A549 (cell line): ENCODE data around the gene TCERG1L. TPM values are rescaled to one million over a fixed set of nuclear protein-coding genes. Genes with fewer than 3 reads are reported as not detected.

Experiments
- ATAC-seq, 2 experiments: fragments of 200-7000 bp in 1 of 2; fragments of >200 bp in 1 of 2; cut with Nextera tagmentation in 1 of 2; cut with Tn5 transposase in 1 of 2; 3 replicates each; pipeline versions ENCODE4 v1.8.0 to v1.9.1; 2018 to 2020; ENCODE audit warnings: mild to moderate bottlenecking in 1 of 2, moderate library complexity in 1 of 2
- CTCF ChIA-PET: fragments of 300-600 bp; sonication (Branson Sonifier 250); formaldehyde crosslinking; extraction: SDS; loops from one replicate; lab custom pipeline; 2021; ENCODE audit warnings: antibody characterized with exemption, inconsistent platforms; lab: Yijun Ruan, JAX
- POLR2A ChIA-PET: fragments of 350-600 bp; formaldehyde crosslinking; extraction: SDS; loops from one replicate; lab custom pipeline; 2021; ENCODE audit warnings: antibody characterized with exemption, inconsistent platforms; lab: Yijun Ruan, JAX
- DNase-seq, 2 experiments: peaks; one replicate each; pipeline versions ENCODE4 v3.0.0 to v3.0.0-alpha.2; 2011 to 2016; ENCODE audit warnings: low read depth in 1 of 2, low spot score in 1 of 2
- FAIRE-seq: peaks from 2 replicates; lab custom pipeline; 2011; peaks lifted over from hg19 to GRCh38; lab: Jason Lieb, UNC
- H3K27ac ChIP-seq, 2 experiments: fragments of >200 bp; sonication (Bioruptor Twin); formaldehyde crosslinking; 3 replicates each; pipeline ENCODE4 v1.5.1; 2016 to 2017
- H3K4me1 ChIP-seq: fragments of >200 bp; sonication (Bioruptor Twin); formaldehyde crosslinking; 3 replicates; pipeline ENCODE4 v1.6.1; 2016
- H3K4me2 ChIP-seq: fragments of >200 bp; sonication (Bioruptor Twin); formaldehyde crosslinking; 3 replicates; pipeline ENCODE4 v1.6.1; 2016
- H3K4me3 ChIP-seq: fragments of >200 bp; sonication (Bioruptor Twin); formaldehyde crosslinking; 3 replicates; pipeline ENCODE4 v1.5.1; 2016
- H3K9me3 ChIP-seq: fragments of >200 bp; sonication (Bioruptor Twin); formaldehyde crosslinking; 3 replicates; pipeline ENCODE4 v1.6.1; 2016
- BHLHE40 ChIP-seq: IDR thresholded peaks from 2 replicates; pipeline ENCODE4 v1.6.1; 2012; ENCODE audit warnings: low read depth, low read length, inconsistent platforms
- CBX8 ChIP-seq: fragments of 200-600 bp; sonication (generic); IDR thresholded peaks from 2 replicates; pipeline ENCODE4 v1.6.1; 2016
- CEBPB ChIP-seq, 2 experiments: fragments of >200 bp in 1 of 2; sonication (Bioruptor Twin) in 1 of 2; formaldehyde crosslinking in 1 of 2; IDR thresholded peaks; 2 replicates each; pipeline ENCODE4 v1.6.1; 2012 to 2016
- EHF ChIP-seq: fragments of 250-450 bp; sonication (Bioruptor Pico); IDR thresholded peaks from 2 replicates; pipeline ENCODE4 v1.5.0; 2020; ENCODE audit warnings: mild to moderate bottlenecking
- FOXS1 ChIP-seq: fragments of 250-450 bp; sonication (Bioruptor Pico); IDR thresholded peaks from 2 replicates; pipeline ENCODE4 v1.5.0; 2020; ENCODE audit warnings: mild to moderate bottlenecking, moderate library complexity
- GATA3 ChIP-seq: IDR thresholded peaks from 2 replicates; pipeline ENCODE4 v1.6.1; 2012; ENCODE audit warnings: borderline replicate concordance
- HEYL ChIP-seq: fragments of 250-450 bp; sonication (Bioruptor Pico); IDR thresholded peaks from 2 replicates; pipeline ENCODE4 v1.8.0; 2021; ENCODE audit warnings: mild to moderate bottlenecking, moderate library complexity
- HOXB5 ChIP-seq: fragments of 250-450 bp; sonication (Bioruptor Pico); IDR thresholded peaks from 2 replicates; pipeline ENCODE4 v1.5.0; 2020; ENCODE audit warnings: mild to moderate bottlenecking, moderate library complexity
- KDM1A ChIP-seq: fragments of 200-600 bp; sonication (generic); IDR thresholded peaks from 2 replicates; pipeline ENCODE4 v1.6.1; 2016; ENCODE audit warnings: low read depth, mild to moderate bottlenecking
- PHF8 ChIP-seq: fragments of 200-600 bp; sonication (generic); IDR thresholded peaks from 2 replicates; pipeline ENCODE4 v1.6.1; 2016; ENCODE audit warnings: low read depth, mild to moderate bottlenecking, antibody characterized with exemption, moderate library complexity, borderline replicate concordance
- ZFP36 ChIP-seq: fragments of 450-650 bp; IDR thresholded peaks from 2 replicates; pipeline ENCODE4 v1.6.1; 2014; ENCODE audit warnings: borderline replicate concordance; ENCODE audit not compliant: partially characterized antibody
- WGBS: methylation state at CpG from one replicate; pipeline ENCODE4 v1.1.6; 2017; ENCODE audit errors: missing lambda C conversion rate; 5-methylcytosine and 5-hydroxymethylcytosine counted together
- polyA plus RNA-seq, 4 experiments: library from polyadenylated mRNA; depleted of rRNA in 3 of 4; stranded (reverse); fragments of >200 nt; fragmentation: RNase III in 1 of 4; extraction: RNeasy Plus Mini Kit Qiagen cat#74134 plus additional on column Dnase treatment in 1 of 4; gene quantifications; 2 replicates in 3 of 4; 3 replicates in 1 of 4; pipeline ENCODE4 v1.2.3, GENCODE V29; 2011 to 2017
- TF ChIP-seq, protein P1 (sequence below): fragments of 150-350 bp; IDR thresholded peaks from 2 replicates; pipeline ENCODE4 v1.6.1; 2014; ENCODE audit warnings: low read depth, mild to moderate bottlenecking, low read length
- TF ChIP-seq, protein P2 (sequence below): IDR thresholded peaks from 2 replicates; pipeline ENCODE4 v1.6.1; 2012
- TF ChIP-seq, protein P3 (sequence below): IDR thresholded peaks from 2 replicates; pipeline ENCODE4 v1.6.1; 2012; ENCODE audit warnings: low read depth, borderline replicate concordance
- TF ChIP-seq, protein P4 (sequence below): fragments of 200-600 bp; sonication (generic); IDR thresholded peaks from 2 replicates; pipeline ENCODE4 v1.6.1; 2016; ENCODE audit warnings: antibody characterized with exemption, mild to moderate bottlenecking, moderate library complexity
- TF ChIP-seq, protein P5 (sequence below): fragments of 250-450 bp; sonication (Bioruptor Pico); IDR thresholded peaks from 2 replicates; pipeline ENCODE4 v1.5.0; 2021; ENCODE audit warnings: mild to moderate bottlenecking, moderate library complexity, borderline replicate concordance

TCERG1L gene
- polyA plus RNA-seq, 2 of the 4 experiments (the other 2 are of a cell fraction): not detected

DNA sequence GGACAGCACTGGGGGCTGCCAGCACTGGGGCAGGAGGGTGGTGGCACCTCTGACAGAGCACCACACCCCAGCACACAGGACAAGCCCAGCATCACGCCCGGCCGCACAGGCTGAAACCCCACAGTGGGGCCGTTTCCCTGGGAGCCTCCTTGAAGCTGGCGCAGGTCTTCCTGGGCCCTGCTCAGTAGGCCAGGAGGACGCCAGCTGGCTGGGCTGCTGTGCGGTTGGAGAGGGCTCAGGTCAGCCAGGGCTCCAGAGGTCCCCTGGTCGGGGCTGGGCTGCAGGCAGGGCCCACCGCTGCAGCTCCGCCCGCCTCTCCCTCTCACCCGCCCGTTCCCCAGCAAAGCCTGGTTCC, 137.3 kb downstream of the TCERG1L start:
- FAIRE-seq: no peak
- Histone ChIP-seq H3K4me1 (no peaks in the 10 kb centered on the region), H3K9me3 (peaks cover 5% of the 10 kb centered on the region), H3K27ac (no peak overlapping the region), H3K4me2 (no peak overlapping the region), H3K4me3 (no peak overlapping the region)
- CTCF ChIA-PET: no interaction called here
- ATAC-seq: no peak
- POLR2A ChIA-PET: no interaction called here
- DNase-seq: no peak
- TF ChIP-seq PHF8 (no peak), CEBPB (IDR thresholded peaks at IDR 0.05) (no peak), HOXB5 (CRISPR knock-in tag) (no peak), ZFP36 (no peak), KDM1A (no peak), BHLHE40 (no peak)
- TF ChIP-seq, protein P1, sequence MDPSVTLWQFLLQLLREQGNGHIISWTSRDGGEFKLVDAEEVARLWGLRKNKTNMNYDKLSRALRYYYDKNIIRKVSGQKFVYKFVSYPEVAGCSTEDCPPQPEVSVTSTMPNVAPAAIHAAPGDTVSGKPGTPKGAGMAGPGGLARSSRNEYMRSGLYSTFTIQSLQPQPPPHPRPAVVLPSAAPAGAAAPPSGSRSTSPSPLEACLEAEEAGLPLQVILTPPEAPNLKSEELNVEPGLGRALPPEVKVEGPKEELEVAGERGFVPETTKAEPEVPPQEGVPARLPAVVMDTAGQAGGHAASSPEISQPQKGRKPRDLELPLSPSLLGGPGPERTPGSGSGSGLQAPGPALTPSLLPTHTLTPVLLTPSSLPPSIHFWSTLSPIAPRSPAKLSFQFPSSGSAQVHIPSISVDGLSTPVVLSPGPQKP: no peak
- 9% methylated on average over 6 of the region's 13 CpGs for WGBS

DNA sequence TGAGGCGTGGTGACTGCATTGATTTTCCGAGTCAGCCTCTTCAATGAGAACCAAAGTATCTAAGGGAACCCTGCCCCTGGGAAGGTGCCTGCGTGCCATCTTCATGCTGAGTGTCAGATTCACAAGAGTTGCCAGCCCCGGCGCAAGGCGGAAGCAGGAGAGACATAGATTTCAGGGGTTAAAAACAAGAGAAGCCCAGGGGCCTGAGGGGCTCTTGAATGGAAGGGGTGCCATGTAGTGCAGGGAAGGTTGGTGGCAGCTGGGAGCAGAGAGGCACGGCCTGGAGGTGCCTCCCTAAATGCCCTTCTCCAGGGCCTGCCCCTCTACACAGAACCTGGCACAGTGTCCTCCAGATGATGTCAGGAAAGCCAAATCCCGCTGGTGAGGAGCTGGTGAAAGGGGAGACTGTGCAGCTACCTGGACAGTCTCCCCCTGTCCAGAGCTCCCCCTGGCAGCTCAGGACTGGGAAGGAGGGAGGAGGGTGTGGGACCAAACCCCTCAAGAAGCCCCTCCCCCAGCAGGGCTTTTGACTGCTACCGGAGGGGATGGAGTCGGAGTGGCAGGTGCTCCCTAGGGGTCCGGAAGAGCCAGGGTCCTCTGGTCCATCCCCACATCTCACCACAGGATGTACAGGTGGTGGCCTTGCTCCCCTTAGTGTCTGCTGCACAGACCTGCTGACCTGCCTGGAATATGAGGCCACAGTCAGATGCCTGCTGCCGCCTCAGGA, 137.9 kb downstream of the TCERG1L start:
- no peak overlapping the region for H3K4me2 ChIP-seq
- no peak for FAIRE-seq

More for the DNA sequence above, 137.9 kb downstream of the TCERG1L start:
- H3K4me3 ChIP-seq: no peak overlapping the region
- CTCF ChIA-PET: no interaction called here
- TF ChIP-seq, protein P2, sequence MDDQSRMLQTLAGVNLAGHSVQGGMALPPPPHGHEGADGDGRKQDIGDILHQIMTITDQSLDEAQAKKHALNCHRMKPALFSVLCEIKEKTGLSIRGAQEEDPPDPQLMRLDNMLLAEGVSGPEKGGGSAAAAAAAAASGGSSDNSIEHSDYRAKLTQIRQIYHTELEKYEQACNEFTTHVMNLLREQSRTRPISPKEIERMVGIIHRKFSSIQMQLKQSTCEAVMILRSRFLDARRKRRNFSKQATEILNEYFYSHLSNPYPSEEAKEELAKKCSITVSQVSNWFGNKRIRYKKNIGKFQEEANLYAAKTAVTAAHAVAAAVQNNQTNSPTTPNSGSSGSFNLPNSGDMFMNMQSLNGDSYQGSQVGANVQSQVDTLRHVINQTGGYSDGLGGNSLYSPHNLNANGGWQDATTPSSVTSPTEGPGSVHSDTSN: no peak
- TF ChIP-seq, protein P3, sequence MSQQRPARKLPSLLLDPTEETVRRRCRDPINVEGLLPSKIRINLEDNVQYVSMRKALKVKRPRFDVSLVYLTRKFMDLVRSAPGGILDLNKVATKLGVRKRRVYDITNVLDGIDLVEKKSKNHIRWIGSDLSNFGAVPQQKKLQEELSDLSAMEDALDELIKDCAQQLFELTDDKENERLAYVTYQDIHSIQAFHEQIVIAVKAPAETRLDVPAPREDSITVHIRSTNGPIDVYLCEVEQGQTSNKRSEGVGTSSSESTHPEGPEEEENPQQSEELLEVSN: no peak
- TF ChIP-seq, protein P1: no peak
- no peak for TF ChIP-seq PHF8
- TF ChIP-seq, protein P4, sequence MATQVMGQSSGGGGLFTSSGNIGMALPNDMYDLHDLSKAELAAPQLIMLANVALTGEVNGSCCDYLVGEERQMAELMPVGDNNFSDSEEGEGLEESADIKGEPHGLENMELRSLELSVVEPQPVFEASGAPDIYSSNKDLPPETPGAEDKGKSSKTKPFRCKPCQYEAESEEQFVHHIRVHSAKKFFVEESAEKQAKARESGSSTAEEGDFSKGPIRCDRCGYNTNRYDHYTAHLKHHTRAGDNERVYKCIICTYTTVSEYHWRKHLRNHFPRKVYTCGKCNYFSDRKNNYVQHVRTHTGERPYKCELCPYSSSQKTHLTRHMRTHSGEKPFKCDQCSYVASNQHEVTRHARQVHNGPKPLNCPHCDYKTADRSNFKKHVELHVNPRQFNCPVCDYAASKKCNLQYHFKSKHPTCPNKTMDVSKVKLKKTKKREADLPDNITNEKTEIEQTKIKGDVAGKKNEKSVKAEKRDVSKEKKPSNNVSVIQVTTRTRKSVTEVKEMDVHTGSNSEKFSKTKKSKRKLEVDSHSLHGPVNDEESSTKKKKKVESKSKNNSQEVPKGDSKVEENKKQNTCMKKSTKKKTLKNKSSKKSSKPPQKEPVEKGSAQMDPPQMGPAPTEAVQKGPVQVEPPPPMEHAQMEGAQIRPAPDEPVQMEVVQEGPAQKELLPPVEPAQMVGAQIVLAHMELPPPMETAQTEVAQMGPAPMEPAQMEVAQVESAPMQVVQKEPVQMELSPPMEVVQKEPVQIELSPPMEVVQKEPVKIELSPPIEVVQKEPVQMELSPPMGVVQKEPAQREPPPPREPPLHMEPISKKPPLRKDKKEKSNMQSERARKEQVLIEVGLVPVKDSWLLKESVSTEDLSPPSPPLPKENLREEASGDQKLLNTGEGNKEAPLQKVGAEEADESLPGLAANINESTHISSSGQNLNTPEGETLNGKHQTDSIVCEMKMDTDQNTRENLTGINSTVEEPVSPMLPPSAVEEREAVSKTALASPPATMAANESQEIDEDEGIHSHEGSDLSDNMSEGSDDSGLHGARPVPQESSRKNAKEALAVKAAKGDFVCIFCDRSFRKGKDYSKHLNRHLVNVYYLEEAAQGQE: no peak
- TF ChIP-seq GATA3: no peak
- TF ChIP-seq, protein P5, sequence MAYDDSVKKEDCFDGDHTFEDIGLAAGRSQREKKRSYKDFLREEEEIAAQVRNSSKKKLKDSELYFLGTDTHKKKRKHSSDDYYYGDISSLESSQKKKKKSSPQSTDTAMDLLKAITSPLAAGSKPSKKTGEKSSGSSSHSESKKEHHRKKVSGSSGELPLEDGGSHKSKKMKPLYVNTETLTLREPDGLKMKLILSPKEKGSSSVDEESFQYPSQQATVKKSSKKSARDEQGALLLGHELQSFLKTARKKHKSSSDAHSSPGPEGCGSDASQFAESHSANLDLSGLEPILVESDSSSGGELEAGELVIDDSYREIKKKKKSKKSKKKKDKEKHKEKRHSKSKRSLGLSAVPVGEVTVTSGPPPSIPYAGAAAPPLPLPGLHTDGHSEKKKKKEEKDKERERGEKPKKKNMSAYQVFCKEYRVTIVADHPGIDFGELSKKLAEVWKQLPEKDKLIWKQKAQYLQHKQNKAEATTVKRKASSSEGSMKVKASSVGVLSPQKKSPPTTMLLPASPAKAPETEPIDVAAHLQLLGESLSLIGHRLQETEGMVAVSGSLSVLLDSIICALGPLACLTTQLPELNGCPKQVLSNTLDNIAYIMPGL (CRISPR knock-in tag): no peak
- no peak for TF ChIP-seq FOXS1 (CRISPR knock-in tag)
- TF ChIP-seq KDM1A: no peak
- TF ChIP-seq EHF (CRISPR knock-in tag): no peak
- TF ChIP-seq CBX8: no peak
- no peak for TF ChIP-seq HEYL (CRISPR knock-in tag)
- no peak for TF ChIP-seq ZFP36
- peaks cover 5% of the 10 kb centered on the region for H3K9me3 ChIP-seq
- POLR2A ChIA-PET: no interaction called here
- no peaks in the 10 kb centered on the region for H3K4me1 ChIP-seq
- WGBS: 52% methylated on average over 11 of the region's 12 CpGs
- DNase-seq (no peak), ATAC-seq (no peak)
- H3K27ac ChIP-seq: no peak overlapping the region
